Measurements from ENCODE around the gene MPO. TPM values are rescaled to one million over a fixed set of nuclear protein-coding genes. Genes with fewer than 3 reads are reported as not detected.

MPO gene
- polyA plus RNA-seq, 1 donor, result 2.4 TPM

DNA sequence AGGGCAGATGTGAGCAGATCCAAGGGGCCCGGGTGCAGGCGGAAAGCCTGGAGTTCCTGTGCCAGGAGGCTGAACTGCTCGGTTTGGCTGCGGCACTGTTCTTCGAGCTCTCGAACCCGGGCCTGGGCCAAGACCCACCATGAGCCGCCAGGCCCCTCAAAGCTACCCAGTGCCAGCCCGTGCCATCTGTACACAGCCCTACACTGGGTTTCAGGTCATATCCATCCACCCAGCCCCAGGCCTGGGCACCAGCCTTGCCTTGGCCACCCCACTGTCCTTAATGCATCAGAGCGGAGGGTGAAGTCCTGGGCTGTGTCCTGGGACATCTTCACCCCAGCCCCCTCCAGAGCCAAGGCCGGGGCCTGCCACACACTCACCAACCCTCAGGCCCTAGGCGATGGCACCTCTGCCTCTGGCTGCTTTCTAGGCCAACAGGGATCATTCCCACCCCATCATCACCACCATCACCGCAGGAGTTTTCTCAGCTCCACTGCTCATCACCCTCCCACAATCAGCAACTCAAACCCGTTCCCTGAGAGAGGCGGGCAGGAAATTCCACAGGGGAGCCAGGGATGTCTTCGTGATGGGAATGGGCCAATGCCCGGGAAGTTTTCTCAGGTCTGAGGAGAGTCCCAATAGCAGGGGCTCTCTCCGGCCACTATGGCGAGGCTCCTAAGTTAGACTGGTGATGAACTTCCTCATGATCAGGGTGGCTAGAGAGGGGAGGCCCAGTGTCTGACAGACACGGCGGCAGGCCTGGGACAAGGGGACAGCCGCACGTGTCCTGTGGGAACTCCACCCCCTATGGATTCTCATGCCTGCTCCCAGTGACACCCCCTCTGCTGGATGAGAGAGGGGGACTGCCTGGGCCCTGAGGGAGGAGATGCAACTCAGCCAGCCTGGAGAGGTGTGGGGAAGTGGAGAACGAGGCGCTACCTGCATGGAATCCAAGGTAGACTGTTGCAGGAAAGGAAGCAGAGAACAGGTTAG is 38.7 kb upstream of the MPO start:
- no peak for DNase-seq

DNA sequence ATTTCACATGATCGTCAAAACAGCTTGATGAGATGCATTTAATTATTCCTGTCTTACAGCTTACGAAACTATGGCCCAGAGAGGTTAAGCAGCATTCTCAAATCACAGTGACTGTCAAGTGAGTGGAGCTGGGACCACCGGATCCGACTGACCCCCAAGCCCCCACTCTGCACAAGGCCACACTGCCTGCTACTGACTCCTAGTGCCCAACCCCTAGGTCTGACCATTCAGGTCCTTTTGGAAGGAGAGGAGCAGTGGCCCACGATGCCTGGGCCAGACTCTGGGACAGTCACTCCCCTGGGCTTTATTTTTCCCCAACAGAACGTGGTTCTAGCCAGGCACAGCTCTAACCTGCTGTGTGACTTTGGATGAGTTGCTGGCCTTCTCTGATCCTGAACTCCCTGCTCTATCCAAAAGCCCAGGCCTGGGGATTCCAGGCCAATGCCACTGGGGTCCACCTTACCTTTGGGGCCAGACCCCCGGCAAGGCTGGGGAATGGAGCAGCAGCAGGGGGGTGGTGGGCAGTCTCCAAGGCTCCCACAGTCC is 38.0 kb upstream of the MPO start:
- no peak for DNase-seq

DNA sequence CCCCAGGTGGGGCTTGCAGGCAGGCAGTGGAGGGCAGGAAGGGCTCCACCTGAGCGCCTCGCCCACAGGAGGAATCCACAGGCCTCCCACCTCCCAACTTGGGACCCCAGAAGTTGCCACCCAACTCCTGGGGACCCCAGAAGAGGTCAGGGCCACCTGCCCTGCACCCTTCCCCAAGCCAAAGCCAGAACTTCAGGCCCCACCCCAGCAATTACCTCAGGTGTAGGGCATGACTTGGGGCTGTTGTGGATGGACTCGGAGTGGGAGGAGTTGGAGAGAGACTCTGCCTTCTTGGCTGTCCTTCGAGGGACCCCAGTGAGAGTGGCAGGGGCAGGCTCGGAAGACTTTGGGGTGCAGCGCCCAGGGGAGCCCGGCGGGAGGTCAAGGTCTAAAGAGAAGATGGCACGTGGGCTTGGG is 37.3 kb upstream of the MPO start:
- DNase-seq, result no peak

DNA sequence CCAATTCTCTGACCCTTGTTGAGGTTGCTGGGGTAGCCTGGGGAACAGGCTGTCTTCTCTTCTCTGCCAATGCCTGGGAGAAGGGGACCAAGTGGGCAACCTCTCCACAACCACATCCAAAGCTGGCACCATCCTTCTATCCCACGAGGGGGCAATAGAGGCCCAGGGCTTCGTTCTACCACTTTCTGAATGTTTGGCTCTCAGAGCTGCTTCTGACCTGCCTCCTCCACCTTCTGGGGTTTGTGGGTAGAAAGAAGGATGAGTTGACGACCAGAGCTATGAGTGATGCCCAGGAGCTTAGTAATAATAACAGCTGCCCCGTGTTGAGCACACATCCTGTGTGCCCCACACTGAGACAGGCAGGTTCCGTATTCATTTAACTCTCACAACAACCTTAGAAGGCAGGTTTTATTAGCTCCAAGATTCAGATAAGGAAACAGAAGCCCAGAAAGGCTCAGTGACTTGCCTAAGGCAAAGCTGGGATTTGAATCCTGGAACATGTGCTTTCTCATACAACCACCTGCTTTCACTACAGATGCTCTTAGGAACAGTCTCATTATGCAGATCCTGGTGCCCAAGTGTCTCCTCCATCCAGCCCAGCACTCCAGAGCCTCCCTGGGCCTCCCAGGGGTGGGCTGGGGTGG is 36.8 kb upstream of the MPO start:
- DNase-seq, result no peak

DNA sequence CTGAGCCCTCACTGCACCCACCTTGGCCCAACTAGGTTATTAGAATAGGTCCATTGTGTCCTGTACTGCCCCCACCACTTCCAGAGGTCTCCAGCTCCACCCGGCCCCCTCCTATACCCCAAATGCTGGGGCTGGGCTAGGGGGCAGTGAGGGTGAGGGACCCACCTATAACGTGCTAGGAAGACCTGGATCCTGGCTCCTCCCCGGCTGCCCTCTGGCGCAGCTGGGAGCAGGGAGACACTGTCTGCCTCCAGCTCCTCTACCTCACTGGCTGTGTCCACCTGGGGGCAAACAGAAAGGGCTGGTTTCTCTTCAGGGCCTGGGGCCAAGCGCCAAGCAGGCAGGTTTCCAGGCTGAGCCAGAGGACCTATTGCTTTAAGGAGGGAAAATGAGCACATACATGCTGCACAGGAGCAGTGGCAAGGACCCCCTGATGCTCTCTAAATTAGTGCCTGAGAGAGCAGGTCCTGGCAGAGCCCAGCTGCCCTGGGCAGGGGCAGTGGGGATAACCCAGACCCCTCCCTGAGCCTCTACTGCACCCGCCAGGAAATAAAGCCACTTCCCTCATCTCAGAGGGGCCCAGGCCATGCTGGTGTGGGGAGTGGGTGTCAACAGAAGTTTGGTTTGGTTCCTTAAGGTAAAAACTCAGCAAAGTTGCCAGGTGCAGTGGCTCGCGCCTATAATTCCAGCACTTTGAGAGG is 35.7 kb upstream of the MPO start:
- DNase-seq, result no peak

DNA sequence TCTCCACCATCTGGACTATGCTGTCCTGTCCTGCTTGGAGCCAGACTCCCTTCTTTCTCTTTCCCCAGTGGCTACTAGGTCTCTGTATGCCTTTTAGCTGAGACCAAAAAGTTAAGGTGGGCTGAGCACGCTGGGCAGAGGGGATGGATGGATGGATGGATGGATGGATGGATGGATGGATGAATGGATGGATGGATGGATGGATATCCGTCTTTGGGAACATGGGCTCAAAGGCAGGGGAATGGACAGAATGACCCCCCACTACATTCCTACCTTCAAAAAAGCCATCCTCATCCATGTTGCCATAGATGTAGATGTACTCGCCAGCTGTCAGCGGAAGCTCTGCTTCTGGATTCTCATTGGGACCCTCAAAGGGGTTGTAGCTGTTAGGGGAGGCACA is 35.0 kb upstream of the MPO start:
- no peak for DNase-seq

DNA sequence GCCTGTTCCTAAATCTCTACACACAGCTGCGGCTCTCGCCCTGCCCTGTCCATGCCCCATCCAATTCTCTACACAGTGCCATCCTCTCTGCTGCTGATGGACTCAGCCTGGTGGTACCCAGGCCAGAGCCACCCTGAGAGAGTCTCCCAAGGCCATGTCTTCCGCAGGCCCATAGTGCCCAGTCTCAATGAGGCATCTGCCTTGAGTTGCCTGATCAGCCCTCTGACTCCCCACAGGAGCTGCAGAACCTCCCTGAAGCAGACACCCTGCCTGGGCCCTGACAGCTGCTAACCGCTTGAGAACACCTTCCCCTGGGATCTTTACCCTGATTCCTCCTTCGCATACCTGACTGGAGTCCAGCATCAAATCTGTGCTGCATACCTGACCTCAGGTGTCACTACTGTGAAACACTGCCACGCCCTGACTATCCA is 34.6 kb upstream of the MPO start:
- no peak for DNase-seq

DNA sequence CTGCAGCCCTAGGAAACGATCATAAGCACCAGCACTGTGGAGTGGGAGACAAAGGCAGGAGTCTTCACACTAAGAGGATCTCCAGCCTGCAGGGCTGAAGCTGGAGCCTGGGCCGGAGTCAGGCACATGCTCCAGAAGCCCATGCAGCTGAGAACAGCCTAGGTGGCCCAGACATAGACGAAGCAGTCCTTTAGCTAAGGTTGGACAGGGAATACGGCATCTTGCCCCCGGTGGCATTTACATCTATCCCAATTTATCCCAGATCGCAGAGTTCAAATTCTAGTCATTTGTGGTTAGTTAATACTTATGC is 33.9 kb upstream of the MPO start:
- DNase-seq, result no peak

DNA sequence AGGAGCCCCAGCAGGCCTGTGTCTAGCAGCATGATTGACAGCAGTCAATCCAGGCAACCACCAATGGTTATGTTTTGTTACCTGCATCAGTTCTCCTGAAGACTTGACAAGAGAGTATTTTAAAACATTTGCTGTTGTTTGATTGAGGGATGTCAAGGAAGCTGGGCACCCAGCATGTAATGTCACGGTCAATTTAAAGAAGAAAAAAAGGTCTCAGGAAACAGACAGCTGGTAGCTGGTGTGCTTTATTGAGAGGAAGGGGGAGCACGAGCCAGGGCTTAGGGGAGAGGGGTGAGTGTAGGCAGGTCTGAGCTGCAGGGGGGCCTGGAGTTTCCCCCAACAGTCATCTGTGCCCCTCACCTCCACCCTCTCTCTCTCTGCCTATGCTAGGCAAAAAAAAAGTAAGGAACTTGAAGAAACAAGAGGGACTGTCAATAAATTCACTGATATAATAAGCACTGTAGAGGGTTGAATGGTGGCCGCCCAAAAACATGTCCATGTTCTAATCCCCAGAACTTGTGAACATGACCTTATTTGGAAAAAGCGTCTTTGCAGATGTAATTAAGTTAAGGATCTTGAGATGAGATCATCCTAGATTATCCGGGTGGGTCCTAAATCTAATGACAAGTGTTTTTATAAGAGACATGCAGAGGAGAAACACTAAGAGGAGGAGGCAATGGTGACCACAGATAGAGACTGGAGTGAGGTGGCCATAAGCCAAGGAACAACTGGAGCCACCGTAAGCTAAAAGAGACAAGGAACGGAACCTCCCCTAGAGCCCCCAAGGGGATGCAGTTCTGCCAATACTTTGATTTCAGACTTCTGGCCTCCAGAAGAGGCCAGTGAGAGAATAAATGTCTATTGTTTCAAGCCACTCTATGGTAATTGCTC is 33.3 kb upstream of the MPO start:
- no peak for DNase-seq

DNA sequence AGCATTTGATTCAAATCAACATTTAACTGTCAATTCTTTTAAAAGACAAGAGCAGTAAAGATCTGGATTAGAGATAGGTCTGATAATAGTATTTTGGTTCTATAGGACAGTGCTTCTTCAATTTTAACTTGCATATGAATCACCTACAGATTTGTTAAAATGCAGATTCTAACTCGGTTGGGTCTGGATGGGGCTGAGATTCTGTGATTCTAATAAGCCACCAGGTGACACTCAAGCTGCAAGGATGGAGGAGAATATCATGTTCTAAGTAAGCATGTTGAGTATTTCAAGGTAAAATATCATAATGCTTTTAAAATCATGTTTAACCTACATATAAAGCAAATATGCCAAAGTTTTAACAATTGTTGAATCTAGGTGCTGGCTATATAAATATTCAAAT is 32.1 kb upstream of the MPO start:
- no peak for DNase-seq

DNA sequence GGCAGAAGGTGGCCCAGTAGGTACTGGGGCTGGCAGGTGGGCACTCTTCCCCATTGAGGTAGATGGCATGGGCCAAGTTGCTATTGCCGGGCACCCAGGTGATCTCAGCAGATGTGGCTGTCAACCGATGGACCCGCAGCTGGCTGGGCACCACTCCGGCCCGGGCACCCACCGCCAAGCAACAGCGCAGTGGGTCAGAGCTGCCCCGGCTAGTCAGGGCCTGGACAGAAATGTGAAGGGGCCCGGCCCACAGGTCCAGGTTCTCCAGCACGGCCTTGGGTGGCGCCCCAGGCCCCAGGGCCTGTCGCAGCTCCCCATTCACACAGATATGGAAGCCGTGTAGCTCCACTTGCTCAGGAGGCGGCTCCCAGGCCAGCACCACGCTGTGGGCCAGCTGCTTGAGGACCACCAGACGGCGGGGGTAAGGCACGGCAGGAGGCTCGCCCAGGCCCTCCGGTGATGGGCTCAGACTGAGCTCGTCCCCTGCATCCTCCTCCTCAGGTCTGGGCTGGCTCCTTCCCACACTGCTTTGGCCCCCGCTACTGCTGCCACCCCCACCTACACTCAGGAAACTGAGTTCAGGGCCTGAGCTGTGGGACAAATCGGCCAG is 31.4 kb upstream of the MPO start:
- DNase-seq, result no peak

DNA sequence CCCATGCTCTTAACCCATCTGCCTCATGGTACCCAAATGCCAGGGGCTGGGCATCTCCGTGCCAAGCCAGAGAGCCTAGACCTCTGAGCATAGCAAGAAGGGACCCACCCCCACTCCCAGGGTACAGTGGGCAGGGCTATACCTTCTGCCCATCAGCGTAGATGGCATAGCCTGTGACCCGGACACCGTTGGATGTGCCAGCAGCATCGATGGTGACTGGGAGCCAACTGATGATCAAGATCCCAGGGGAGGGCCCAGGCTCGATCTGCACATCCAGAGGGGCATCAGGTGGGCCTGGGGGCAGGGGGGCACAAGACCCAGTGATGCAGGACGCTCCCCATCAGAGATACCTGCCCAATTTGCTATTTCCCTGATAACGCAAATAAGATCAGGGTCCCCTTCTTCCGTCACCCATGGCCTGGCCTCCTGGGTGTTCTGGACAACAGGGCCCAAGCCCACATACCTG is 30.7 kb upstream of the MPO start:
- DNase-seq, result no peak

DNA sequence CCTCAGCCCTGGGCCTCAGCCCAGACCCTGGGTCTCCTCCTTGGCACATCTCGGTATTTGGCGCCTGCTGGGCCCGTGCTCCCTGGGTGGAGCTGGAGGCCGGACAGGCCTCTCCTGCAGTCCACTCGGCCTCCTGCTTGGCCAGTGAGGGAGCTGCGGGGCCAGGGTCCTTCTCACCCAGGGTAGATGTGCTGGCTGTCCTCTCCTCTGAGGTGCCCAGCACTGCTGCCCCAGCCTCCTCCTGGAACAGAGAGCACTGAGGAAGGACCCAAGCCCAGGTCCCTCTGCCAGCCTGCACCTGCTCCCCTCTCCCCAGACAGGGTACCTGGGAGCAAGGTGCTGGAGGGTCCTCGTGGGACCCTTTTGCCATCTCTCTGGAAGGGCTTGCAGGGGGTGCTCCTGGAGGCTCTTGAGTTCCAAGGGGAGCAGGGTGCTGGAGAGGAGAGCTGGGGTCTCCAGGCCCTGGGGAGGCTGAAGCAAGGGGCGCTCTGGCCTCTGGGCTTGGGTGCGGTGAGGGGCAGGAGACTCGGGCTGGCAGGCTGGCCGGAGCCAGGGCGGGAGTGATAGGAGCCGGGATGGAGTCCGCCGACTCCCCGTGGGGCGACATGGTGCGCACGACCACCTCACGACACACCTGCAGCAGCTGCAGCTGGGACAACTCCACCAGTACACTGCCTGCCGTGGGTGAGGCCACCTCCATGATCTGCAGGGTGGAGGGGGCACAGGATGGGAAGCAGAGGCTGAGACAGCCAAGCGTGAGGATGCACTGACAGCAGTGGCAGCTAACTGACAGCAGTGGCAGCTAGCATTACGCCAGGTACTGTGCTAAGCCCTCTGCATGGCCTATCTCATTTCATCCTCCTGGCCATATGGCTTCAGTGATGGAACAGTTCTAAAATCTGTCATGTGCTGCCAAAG is 30.0 kb upstream of the MPO start:
- no peak for DNase-seq

DNA sequence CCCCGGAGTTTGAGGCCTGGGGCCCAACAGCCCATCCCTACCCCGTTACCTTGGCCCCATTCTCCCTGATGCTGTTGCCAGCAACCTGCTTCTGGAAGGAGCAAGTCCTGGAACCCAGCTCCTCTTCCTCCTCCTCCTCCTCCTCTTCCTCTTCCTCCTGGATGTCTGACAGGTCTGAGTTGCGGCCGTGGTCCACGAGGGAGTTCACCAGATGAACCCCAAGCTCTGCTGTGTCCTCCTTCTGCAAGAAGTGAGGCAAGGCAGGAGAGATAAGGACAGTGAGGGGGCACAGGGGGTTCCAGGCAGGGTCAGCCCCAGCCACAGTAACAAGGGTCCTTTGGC is 29.2 kb upstream of the MPO start:
- DNase-seq, result no peak

DNA sequence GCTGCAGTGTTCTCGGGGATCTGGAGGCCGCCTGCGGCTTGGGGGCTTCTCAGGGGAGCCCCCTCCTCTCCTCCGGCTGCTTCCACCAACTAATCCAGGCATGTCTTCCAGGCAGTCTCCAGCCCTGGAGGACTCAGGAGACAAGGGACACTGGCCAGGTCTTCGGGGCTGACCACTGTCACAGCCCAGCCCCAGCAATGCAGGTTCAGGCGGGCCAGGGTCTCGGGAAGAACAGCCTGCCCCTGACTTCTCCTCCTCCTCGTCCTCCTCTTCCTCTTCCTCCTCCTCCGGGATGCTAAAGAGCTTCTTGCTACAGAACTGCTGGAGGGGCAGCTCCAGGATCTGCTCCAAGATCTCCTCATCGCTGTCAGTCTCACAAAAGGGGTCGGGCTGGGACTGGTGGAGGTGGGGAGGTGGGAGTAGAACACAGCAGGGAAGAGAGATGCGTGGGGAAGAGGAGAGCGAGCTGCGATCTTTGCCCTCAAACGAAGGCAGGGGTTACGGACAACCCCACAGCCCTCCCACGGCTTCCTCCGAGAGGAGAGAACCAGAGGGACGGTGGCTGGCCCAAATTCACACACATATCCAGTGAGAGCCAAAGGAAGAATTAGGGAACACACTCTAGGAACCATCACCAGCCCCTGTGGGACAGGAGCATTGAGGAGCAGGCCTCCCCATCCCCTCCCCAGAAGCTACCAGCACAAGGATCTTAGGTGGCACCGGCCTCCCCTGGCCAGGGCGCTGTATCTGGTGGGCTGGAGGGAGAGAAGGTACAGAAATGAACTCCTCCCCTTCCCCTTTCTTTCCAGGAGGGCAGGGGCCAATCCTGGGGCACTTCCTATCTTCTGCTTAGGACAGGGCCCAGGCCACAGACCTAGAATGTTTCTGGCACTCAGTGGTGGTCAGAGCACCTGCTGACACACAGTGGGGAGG is 28.5 kb upstream of the MPO start:
- no peak for DNase-seq

DNA sequence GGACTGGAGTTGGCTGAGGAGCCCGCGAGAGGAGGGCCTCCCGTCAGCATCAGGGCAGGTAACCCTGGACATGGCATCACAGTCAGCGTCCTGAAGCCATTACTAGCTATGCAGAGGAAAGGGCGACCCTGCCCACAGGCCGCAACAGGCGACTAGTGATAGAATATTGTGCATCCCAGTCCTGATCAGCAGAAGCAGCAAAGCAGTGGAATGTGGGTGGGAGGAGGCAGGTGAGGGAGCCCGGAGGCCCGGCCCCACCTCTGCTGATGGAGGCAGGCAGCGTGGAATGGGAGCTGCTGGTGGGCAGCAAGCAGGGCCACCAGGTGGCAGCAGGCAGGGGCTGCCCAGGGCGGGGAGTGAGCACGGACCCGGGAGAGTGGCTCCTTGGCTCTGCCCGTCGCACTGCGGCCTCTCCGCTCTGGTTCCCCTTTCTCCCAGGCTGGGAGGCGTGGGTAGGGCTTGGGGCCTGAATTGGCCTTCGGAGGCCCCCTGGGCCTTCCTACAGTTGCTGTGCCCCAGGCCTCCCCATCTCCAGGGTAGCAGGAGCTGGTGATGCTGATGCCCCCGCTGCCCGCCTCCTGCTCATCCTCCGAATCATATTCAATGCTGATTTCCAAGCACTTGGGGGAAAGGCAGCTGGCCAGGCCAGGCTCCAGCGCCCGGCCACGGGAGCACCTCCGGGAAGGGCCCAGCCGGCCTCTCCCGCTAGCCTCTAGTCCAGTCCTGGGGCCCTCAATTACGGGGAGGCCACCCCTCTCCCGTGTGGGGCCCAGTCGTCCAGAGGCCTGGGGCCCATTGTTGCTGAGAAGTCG is 27.6 kb upstream of the MPO start:
- DNase-seq, result no peak

DNA sequence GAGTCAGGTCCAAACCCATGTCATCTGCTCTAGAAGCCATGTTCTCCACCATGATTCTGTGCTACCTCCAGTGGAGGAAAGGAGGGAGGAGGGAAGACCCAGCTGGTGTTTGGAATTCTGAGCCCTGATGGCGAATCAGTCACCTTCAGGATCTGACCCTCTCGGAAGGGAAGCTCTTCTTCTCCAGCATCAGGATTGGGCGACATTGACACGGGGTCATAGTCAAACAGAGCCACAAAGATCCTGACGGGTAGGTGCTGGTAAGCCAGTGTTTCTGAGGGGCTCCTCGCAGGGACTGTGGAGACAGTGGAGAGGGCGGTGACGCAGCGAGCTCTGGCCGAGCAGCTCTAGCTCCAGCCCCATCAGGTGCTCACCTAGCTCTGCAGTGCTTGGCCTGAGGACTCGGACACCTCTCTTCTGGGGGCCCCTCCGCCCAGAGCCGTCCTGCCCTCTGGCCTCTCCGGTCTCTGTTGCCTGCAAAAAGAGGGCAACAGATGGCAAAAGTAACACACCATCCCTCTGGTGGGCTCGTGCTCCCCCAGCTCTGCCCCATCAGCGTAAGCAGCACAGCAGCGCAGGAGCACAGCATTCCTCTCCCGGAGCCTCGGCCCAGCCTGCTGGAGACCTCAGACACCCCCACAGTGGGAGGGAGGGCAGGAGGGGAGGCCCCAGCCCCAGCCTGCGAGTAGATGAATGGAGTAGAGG is 26.9 kb upstream of the MPO start:
- DNase-seq, result no peak

Data from left kidney (tissue), 2 donors.